HG02938 (cell line): ENCODE results near the gene PAX5.
"Not testable (repeated sequence)": the region's sequence is repeated elsewhere in the genome, so short reads cannot be mapped to it uniquely, and the experiment has no call there.

Experiments
- ATAC-seq: cut with Tn5 transposase; IDR thresholded peaks from one replicate; pipeline ENCODE4 v1.9.1; 2021; ENCODE audit warnings: mild to moderate bottlenecking, moderate library complexity; ENCODE audit not compliant: unreplicated experiment

The PAX5 gene

GRCh38 chr9:36888551-36888950 lies 145.5 kb downstream of the PAX5 start:
- no peak for ATAC-seq

GRCh38 chr9:36884721-36885120 lies 149.3 kb downstream of the PAX5 start:
- ATAC-seq: no peak

- ATAC-seq: no peak
These were observed 151.5 kb downstream of the PAX5 start for GRCh38 chr9:36882594-36882993.

GRCh38 chr9:36881743-36882441 lies 152.2 kb downstream of the PAX5 start:
- no peak for ATAC-seq

GRCh38 chr9:36881316-36881715 lies 152.8 kb downstream of the PAX5 start:
- no peak for ATAC-seq

- ATAC-seq: no peak
These were observed 154.0 kb downstream of the PAX5 start for GRCh38 chr9:36880075-36880474.

- ATAC-seq: peak; percentile 66
These were observed 154.8 kb downstream of the PAX5 start for GRCh38 chr9:36878986-36879982.

GRCh38 chr9:36877239-36877638 lies 156.8 kb downstream of the PAX5 start:
- ATAC-seq: no peak

- no peak for ATAC-seq
These were observed 158.0 kb downstream of the PAX5 start for GRCh38 chr9:36876056-36876455.

GRCh38 chr9:36874921-36875320 lies 159.1 kb downstream of the PAX5 start:
- ATAC-seq: no peak

GRCh38 chr9:36874261-36874660 lies 159.8 kb downstream of the PAX5 start:
- ATAC-seq: no peak

- no peak for ATAC-seq
These were observed 160.7 kb downstream of the PAX5 start for GRCh38 chr9:36873247-36873875.

- ATAC-seq: no peak
These were observed 161.4 kb downstream of the PAX5 start for GRCh38 chr9:36872641-36873040.

GRCh38 chr9:36871606-36872005 lies 162.5 kb downstream of the PAX5 start:
- no peak for ATAC-seq

GRCh38 chr9:36870960-36871359 lies 163.1 kb downstream of the PAX5 start:
- ATAC-seq: no peak

GRCh38 chr9:36869605-36870004 lies 164.5 kb downstream of the PAX5 start:
- ATAC-seq: not testable (repeated sequence)

- no peak for ATAC-seq
These were observed 165.3 kb downstream of the PAX5 start for GRCh38 chr9:36868586-36869282.

GRCh38 chr9:36867672-36868471 lies 166.2 kb downstream of the PAX5 start:
- ATAC-seq: no peak

GRCh38 chr9:36867241-36867640 lies 166.8 kb downstream of the PAX5 start:
- no peak for ATAC-seq

- no peak for ATAC-seq
These were observed 167.2 kb downstream of the PAX5 start for GRCh38 chr9:36866840-36867239.
